ENCODE measurements around the gene TXNRD2.

TXNRD2 gene

DNA sequence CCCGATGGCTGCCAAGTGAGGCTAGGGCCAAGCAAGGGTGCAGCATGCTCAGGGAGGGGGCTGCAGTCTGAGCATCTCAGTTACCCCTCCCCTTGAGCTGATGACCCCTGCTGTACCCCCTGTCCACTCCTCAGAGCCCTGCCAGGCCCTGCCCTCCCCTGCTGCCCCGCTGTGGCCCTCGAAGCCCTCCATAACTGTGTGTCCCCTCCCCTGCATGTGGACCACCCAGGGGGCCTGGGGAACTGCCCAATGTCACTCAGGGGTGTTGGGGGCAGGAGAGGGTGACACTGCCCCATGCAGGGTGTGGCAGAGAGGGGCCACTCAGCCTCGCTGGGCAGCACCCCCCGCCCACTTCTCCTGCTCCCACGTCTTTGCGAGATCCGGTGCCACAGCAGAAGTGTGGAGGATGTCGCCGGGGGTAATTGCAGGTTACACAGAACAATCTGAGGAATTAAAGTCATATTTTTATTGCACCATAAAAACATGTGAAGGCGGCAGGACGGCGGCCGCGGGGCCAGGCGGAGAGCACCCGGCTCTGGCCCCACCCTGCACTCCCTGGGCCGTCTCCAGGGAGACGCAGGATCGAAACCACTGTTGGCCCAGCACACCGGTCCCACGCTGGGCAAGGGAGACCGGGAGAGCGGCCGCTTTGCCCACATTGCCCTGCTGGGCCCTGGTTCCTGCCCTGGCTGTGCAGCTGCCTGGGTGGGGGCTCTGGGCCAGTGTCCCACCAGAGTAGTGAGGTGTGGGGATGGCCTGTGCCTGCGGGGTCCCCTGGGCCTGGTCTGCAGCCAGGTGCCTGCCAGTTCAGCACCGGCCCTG, 68.3 kb downstream of the TXNRD2 start:
- Histone ChIP-seq H2AFZ (ENCODE audit: low read depth, low read length) (no peak overlapping the region), H3K4me3 (ENCODE audit: low read depth in 1 of 2, low read length in 2 of 2) (no peak overlapping the region), H3K9ac (ENCODE audit: low read depth, low read length) (no peak overlapping the region), H3K27me3 (ENCODE audit: insufficient read depth, low read length, poor library complexity) (no peaks in the 10 kb centered on the region), H3K36me3 (ENCODE audit: insufficient read depth, low read length) (no peaks in the 10 kb centered on the region), H3K4me1 (ENCODE audit: insufficient read depth, low read length) (no peaks in the 10 kb centered on the region), H3K79me2 (ENCODE audit: insufficient read depth, low read length) (no peaks in the 10 kb centered on the region), H3K27ac (ENCODE audit: low read length) (peak overlapping the region; percentile 44; the same call in 1 of the 2 replicates), H3K4me2 (ENCODE audit: insufficient read depth, low read length) (no peak overlapping the region), H3K9me3 (ENCODE audit: insufficient read depth, low read length, severe bottlenecking) (no peaks in the 10 kb centered on the region), H4K20me1 (ENCODE audit: insufficient read depth, low read length) (no peaks in the 10 kb centered on the region)
- TF ChIP-seq, protein P1, sequence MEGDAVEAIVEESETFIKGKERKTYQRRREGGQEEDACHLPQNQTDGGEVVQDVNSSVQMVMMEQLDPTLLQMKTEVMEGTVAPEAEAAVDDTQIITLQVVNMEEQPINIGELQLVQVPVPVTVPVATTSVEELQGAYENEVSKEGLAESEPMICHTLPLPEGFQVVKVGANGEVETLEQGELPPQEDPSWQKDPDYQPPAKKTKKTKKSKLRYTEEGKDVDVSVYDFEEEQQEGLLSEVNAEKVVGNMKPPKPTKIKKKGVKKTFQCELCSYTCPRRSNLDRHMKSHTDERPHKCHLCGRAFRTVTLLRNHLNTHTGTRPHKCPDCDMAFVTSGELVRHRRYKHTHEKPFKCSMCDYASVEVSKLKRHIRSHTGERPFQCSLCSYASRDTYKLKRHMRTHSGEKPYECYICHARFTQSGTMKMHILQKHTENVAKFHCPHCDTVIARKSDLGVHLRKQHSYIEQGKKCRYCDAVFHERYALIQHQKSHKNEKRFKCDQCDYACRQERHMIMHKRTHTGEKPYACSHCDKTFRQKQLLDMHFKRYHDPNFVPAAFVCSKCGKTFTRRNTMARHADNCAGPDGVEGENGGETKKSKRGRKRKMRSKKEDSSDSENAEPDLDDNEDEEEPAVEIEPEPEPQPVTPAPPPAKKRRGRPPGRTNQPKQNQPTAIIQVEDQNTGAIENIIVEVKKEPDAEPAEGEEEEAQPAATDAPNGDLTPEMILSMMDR (IDR thresholded peaks at IDR 0.05; ENCODE audit: borderline replicate concordance, extremely low read depth, low read length, poor library complexity, severe bottlenecking) = no peak
- no peak for TF ChIP-seq EZH2 (IDR thresholded peaks at IDR 0.05; ENCODE audit: borderline replicate concordance, low read depth, low read length, severe bottlenecking)
- no peak for ATAC-seq (ENCODE audit: insufficient read depth, low read depth)
- DNase-seq = no peak

DNA sequence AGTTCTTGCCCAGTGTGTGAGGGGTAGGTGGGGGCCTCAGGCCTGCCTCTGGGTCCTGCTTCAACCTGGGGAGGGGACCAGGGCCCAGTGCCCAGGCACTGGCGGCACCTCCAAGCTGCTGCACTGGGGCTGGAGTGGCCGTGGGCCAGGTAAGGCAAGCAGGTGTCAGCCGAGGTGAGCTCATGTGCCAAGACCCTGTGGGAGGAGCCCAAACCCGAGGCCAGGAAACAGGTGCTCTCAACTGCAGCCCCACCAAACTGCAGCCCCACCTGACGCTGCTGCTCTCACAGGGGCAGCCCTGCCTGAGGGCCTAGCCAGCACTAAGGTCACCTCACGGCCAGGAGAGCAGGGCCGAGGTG, 68.9 kb downstream of the TXNRD2 start:
- Histone ChIP-seq H3K4me3 (ENCODE audit: low read depth in 1 of 2, low read length in 2 of 2) (no peak overlapping the region), H3K9ac (ENCODE audit: low read depth, low read length) (no peak overlapping the region), H3K9me3 (ENCODE audit: insufficient read depth, low read length, severe bottlenecking) (no peaks in the 10 kb centered on the region), H3K27me3 (ENCODE audit: insufficient read depth, low read length, poor library complexity) (no peaks in the 10 kb centered on the region), H3K27ac (ENCODE audit: low read length) (no peak overlapping the region), H3K4me2 (ENCODE audit: insufficient read depth, low read length) (no peak overlapping the region), H3K4me1 (ENCODE audit: insufficient read depth, low read length) (no peaks in the 10 kb centered on the region), H3K79me2 (ENCODE audit: insufficient read depth, low read length) (no peaks in the 10 kb centered on the region), H4K20me1 (ENCODE audit: insufficient read depth, low read length) (no peaks in the 10 kb centered on the region), H3K36me3 (ENCODE audit: insufficient read depth, low read length) (no peaks in the 10 kb centered on the region), H2AFZ (ENCODE audit: low read depth, low read length) (no peak overlapping the region)
- DNase-seq (no peak), ATAC-seq (ENCODE audit: insufficient read depth, low read depth) (no peak)
- TF ChIP-seq EZH2 (IDR thresholded peaks at IDR 0.05; ENCODE audit: borderline replicate concordance, low read depth, low read length, severe bottlenecking) = no peak
- TF ChIP-seq, protein P1 (IDR thresholded peaks at IDR 0.05; ENCODE audit: borderline replicate concordance, extremely low read depth, low read length, poor library complexity, severe bottlenecking) = no peak

DNA sequence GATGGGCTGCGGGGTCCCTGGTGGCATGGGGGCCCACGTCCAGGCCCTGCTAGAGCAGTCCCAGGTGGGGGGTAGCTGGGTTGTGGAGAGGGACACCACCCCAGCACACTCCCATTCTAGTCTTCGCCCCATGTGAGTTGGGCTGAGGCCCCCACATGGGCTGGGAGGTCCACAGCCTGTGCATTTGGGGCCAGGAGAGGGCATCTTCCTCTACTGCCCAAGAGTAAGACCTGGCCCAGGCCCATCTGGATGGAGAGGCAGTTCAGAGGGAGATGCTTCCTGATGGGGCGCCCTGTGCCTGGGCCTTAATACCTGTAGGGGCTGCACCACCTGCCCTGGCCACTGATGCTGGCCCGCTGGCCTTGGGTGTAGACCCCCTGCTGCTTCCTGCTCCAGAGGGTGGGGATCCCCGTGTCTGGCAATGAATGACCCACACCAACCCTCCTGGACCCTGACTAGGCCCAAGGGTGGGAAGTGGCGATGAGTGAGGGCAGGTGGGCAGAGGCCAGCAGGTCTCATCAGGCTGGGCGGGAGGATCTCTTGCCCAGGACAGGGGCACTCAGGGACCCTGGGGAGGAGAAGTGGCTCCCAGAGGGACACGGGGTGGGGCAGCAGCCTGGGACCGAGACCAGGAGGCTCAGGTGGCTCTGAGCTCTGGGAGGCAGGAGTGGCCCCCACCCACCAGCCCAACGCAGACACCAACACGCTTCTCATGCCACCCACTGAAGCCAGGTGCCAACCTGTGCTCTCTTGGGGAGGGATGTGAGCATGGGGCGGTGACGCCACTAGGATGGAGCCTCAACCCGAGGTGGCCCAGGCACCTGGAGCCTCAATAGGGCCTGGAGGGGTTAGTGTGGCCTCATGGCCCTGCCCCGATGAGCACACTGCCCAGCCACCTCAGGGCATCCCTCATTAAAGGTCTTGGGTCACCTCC, 69.5 kb downstream of the TXNRD2 start:
- Histone ChIP-seq H3K79me2 (ENCODE audit: insufficient read depth, low read length) (no peaks in the 10 kb centered on the region), H3K9me3 (ENCODE audit: insufficient read depth, low read length, severe bottlenecking) (no peaks in the 10 kb centered on the region), H3K9ac (ENCODE audit: low read depth, low read length) (no peak overlapping the region), H3K36me3 (ENCODE audit: insufficient read depth, low read length) (no peaks in the 10 kb centered on the region), H2AFZ (ENCODE audit: low read depth, low read length) (no peak overlapping the region), H3K27ac (ENCODE audit: low read length) (no peak overlapping the region), H3K27me3 (ENCODE audit: insufficient read depth, low read length, poor library complexity) (no peaks in the 10 kb centered on the region), H3K4me3 (ENCODE audit: low read depth in 1 of 2, low read length in 2 of 2) (no peak overlapping the region), H3K4me2 (ENCODE audit: insufficient read depth, low read length) (no peak overlapping the region), H3K4me1 (ENCODE audit: insufficient read depth, low read length) (no peaks in the 10 kb centered on the region), H4K20me1 (ENCODE audit: insufficient read depth, low read length) (no peaks in the 10 kb centered on the region)
- TF ChIP-seq EZH2 (IDR thresholded peaks at IDR 0.05; ENCODE audit: borderline replicate concordance, low read depth, low read length, severe bottlenecking) = no peak
- TF ChIP-seq, protein P1 (IDR thresholded peaks at IDR 0.05; ENCODE audit: borderline replicate concordance, extremely low read depth, low read length, poor library complexity, severe bottlenecking) = no peak
- DNase-seq (peak; percentile 3), ATAC-seq (ENCODE audit: insufficient read depth, low read depth) (no peak)
